GM12801 (cell line): ENCODE results near the gene ESRP2.

Experiments used
- CTCF ChIP-seq: IDR thresholded peaks from one replicate; pipeline ENCODE4 v1.5.1; 2011; ENCODE audit warnings: control low read depth; ENCODE audit not compliant: insufficient read length; ENCODE audit errors: extremely low read depth

ESRP2 gene

GRCh38 chr16:68219725-68220351, 16.1 kb downstream of the ESRP2 start:
- no peak for TF ChIP-seq CTCF

- no peak for TF ChIP-seq CTCF
Observed at GRCh38 chr16:68217506-68217905, 18.4 kb downstream of the ESRP2 start.

- TF ChIP-seq CTCF = no peak
Observed at GRCh38 chr16:68216240-68216639, 19.7 kb downstream of the ESRP2 start.

- TF ChIP-seq CTCF = no peak
Observed at GRCh38 chr16:68215302-68215701, 20.6 kb downstream of the ESRP2 start.

- no peak for TF ChIP-seq CTCF
Observed at GRCh38 chr16:68214726-68215125, 21.2 kb downstream of the ESRP2 start.

GRCh38 chr16:68206245-68206644, 29.7 kb downstream of the ESRP2 start:
- TF ChIP-seq CTCF = no peak

GRCh38 chr16:68202091-68202519, 33.8 kb downstream of the ESRP2 start:
- TF ChIP-seq CTCF = no peak
